GM12801 (cell line): ENCODE measurements around the gene TACC3.

ENCODE experiments used
- TF ChIP-seq, protein P1 (sequence below): IDR thresholded peaks from one replicate; pipeline ENCODE4 v1.5.1; 2011; ENCODE audit warnings: control low read depth; ENCODE audit not compliant: insufficient read length; ENCODE audit errors: extremely low read depth

TACC3 gene

DNA sequence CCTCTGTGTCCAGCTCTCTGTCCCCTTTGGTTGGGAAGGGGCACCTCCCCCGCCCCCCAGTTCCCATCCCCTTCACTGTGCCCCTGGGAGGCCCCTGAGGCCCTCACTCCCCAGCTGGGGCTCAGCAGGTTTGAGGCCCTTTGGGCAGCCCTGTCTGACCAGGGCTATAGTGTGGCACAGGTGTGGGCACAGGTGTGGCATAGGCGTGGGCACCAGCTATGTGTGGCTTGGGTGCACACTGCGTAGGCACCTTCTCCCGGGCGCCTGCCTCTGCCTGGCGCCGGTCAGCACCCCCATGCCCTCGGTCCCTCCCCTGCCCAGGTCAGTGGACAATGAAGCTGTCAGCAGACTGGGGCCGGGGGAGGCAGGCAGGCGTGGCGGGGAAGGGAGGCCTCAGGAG lies 64.3 kb downstream of the TACC3 start:
- TF ChIP-seq, protein P1, sequence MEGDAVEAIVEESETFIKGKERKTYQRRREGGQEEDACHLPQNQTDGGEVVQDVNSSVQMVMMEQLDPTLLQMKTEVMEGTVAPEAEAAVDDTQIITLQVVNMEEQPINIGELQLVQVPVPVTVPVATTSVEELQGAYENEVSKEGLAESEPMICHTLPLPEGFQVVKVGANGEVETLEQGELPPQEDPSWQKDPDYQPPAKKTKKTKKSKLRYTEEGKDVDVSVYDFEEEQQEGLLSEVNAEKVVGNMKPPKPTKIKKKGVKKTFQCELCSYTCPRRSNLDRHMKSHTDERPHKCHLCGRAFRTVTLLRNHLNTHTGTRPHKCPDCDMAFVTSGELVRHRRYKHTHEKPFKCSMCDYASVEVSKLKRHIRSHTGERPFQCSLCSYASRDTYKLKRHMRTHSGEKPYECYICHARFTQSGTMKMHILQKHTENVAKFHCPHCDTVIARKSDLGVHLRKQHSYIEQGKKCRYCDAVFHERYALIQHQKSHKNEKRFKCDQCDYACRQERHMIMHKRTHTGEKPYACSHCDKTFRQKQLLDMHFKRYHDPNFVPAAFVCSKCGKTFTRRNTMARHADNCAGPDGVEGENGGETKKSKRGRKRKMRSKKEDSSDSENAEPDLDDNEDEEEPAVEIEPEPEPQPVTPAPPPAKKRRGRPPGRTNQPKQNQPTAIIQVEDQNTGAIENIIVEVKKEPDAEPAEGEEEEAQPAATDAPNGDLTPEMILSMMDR: no peak

DNA sequence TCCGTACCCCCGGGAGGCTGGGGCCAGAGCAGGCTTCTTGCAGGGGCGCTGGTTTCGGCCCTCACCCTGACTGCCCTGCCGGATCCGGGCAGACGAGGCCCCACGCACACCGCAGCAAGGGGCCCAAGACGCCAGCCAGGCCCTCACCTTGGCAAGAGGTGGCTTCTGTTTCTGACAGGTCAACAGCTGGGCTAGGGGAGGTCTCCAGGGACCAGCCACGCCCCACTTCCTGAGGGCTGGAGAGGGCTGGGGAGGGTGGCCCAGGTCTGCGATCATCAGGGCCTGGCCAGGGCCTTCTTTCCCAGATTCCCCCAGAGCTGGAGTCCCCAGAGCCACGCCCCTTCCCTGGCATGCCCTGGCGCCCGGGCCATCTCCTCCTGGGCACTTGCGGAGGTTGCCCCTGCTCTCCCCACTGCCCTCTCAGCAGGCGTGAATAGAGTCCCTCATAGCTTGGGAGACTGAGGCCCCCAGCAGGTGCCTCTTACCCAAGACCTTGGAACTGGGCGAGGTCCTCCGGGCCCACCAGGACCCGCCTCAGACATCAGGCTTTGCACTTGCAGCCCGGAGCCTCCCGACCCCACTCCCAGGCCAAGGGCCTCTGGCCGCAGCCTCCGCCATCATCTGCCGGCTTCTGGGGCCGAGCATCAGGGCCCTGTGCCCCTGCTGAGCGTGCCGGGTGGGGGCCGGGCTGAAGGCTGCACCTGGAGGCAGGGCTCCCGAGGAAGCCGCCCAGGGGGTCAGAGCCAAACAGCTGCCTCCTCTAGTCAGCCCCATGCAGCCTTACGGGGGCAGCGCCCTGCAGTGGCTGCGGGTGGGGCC lies 65.4 kb downstream of the TACC3 start:
- TF ChIP-seq, protein P1: no peak

DNA sequence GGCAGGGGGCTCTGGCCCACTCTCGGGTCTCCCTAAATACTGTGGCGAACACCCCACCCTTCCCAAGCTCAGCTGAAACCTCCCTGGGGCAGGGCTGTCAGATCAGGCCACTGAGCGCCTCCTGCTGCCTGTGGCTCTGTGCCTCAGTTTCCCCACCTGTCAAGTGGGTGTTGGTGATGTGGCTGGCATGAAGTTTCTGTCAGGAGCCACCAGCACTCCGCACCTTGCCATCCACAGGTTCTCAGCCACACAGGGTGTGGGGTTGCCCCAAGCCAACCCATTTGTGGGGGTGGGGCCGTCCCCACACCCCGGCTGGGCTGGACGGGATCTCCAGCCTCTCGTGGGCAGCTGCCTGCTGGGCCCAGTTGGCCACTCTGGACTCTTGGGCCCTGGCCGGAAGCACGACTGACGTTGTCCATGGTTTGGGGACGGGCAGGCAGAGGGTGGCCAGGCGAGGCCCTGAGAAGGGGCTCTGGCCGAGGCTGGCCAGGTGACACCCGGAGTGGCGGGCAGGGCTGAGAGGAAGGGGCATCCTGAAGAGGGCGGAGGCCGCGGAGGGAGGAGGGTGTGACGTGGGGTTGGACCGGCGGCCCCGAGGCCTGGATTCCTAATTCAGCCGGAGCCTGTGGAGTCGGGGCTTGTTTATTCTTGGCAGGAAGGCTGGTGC lies 66.2 kb downstream of the TACC3 start:
- TF ChIP-seq, protein P1: no peak

DNA sequence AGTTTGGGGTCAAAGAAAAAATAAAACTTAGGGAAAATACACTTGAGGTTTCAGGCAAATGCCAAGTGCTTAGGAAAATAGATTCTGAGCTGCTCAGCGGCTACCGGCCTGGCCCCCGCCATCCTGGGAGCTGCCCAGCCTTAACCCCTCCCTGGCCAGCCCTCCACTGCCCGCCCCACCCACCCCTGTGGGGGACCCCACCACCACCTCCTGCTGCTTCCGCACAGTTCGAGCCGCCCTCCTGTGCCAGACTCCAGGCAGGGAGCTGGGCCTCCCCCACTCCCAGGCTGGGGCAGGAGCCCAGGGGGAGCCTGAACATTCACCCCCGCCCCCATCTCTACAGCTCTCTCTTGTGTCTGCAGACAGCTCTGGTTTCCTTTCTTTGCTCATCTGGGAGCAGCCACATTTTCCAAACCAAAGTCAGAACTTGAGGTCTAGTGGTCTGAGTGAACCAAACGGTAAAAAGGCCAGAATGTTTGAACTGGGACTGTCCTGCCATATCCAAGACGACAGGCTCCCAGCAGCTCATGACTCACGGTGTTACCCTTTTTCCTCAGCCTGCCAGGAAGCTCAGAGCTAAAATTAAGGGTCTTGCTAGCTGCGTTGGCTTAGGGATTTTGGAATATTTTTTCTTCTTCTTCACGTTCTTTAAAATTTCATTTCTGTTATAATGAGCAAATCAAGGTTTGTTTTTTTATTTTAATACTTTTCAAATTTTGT lies 67.1 kb downstream of the TACC3 start:
- TF ChIP-seq, protein P1: no peak

DNA sequence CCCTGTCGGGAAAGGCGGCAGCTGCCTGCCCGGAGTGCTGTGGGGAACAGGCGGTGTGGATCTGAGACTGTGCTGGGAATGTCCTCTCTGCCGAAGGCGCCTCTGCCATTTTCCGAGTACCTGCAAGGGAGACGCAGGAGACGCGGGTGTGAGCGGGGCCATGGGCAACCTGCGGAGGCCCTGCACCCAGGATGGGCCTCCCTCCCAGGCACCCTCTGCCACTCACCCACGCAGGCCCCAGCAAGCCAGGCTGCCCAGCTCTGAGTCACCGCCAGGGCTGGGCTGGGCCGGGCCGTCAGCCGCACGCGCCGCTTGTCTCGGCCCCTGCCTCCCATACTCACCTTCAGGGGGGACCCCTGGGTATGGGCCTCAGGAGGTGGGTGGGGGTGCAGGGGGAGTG lies 68.2 kb downstream of the TACC3 start:
- TF ChIP-seq, protein P1: no peak

DNA sequence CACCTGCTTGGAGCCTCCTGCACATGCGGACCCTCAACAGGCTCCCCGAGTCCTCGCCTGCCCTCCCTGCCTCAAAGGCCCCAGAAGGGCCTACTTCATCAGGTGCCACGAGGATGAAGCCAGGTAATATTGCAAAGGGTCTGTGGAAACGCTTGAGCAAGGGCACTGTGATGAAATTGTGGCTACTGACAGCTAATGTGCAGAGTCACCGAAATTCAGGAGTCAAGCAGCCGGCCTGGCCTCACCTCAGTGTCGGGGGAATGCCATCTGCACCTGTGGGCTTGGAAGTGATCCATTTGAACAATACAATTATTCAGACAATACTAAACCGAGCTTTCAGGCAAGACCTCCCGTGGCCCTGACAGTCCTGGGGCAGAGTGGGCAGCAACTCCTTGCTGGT lies 68.7 kb downstream of the TACC3 start:
- TF ChIP-seq, protein P1: no peak

DNA sequence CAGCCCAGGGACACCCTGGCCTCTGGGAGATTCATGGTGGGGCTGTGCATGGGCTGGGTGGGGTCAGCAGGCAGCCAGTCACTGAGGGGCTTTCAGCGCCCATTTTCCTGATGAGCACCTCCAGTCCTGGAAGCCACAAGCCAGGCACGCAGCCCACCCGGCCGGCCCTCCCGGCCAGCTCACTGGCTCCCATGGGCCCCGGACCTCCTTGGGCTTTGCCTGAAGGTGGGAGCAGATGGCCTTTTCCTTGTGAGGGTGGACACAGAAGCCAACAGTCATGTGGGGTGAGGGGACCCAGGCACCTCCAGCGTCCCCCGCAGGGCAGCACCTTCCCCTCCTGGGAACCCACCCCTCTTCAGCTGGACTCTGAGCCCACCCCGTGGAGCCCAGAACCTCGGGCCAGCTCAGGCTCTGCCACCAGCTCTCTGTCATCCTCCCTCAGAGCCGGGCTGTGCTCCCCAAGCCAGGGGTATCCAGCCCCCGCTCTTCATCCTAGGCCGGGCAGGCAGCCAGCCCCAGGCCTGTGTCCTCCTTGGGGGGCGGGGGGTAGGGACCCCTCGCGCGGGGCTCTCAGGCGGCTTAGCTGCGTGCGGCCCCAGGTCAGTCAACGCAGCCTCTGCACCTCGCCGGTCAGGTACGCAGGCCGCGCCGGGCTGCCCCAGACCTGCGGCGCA lies 71.0 kb downstream of the TACC3 start:
- TF ChIP-seq, protein P1: no peak
